HepG2 (cell line): Measurements from ENCODE around the gene SEC63. TPM values are rescaled to one million over a fixed set of nuclear protein-coding genes. Genes with fewer than 3 reads are reported as not detected.

ENCODE experiments used
- ATAC-seq: fragments of 200-7000 bp; cut with Tn5 transposase; 3 replicates; pipeline ENCODE4 v1.9.1; 2020; ENCODE audit warnings: mild to moderate bottlenecking, moderate library complexity
- BruUV-seq: library from RNA; stranded (reverse); fragments of 400-500 nt; replicated peaks from 2 replicates; lab custom pipeline; 2021; lab: Mats Ljungman, UMichigan
- CTCF ChIA-PET: fragments of 300-600 bp; formaldehyde crosslinking; extraction: SDS; loops from one replicate; lab custom pipeline; 2021; ENCODE audit warnings: low total read pairs, inconsistent platforms, low intra/inter-chr PET ratio; lab: Yijun Ruan, JAX
- POLR2A ChIA-PET: fragments of 350-600 bp; sonication (Branson Sonifier 250); formaldehyde crosslinking; loops from one replicate; lab custom pipeline; 2020; ENCODE audit warnings: antibody characterized with exemption, inconsistent platforms; lab: Yijun Ruan, JAX
- DNase-seq: peaks from one replicate; pipeline ENCODE4 v3.0.0-alpha.2; 2015; ENCODE audit warnings: low spot score
- FAIRE-seq: peaks from 3 replicates; lab custom pipeline; 2011; peaks lifted over from hg19 to GRCh38; lab: Jason Lieb, UNC
- H2AFZ ChIP-seq: one replicate; pipeline ENCODE4 v1.6.1; 2011; ENCODE audit warnings: low read length, inconsistent platforms
- H3K27ac ChIP-seq: fragments of 300-600 bp; 3 replicates; pipeline ENCODE4 v1.8.0; 2011; ENCODE audit warnings: mixed run types, mild to moderate bottlenecking, mixed read lengths, low read length, inconsistent platforms; ENCODE audit not compliant: insufficient read depth; ENCODE audit errors: extremely low read length
- H3K27me3 ChIP-seq, 2 experiments: fragments of 200-600 bp in 1 of 2; 2 replicates in 1 of 2; 3 replicates in 1 of 2; pipeline versions ENCODE4 v1.6.0 to v1.8.0; 2011; ENCODE audit warnings: low read length in 2 of 2, mild to moderate bottlenecking in 2 of 2, moderate library complexity in 2 of 2, inconsistent platforms in 1 of 2; ENCODE audit not compliant: insufficient read depth in 2 of 2, control insufficient read depth in 1 of 2
- H3K36me3 ChIP-seq, 2 experiments: fragments of 200-600 bp in 1 of 2; replicated peaks in 1 of 2; 2 replicates in 1 of 2; 3 replicates in 1 of 2; pipeline versions ENCODE4 v1.5.1 to v1.8.0; 2011; ENCODE audit warnings: low read length in 2 of 2, inconsistent platforms in 1 of 2; ENCODE audit not compliant: insufficient read depth in 2 of 2, control insufficient read depth in 1 of 2
- H3K4me1 ChIP-seq: 2 replicates; pipeline ENCODE4 v1.5.1; 2012; ENCODE audit warnings: low read length, inconsistent platforms; ENCODE audit not compliant: insufficient read depth
- H3K4me2 ChIP-seq: 2 replicates; pipeline ENCODE4 v1.6.0; 2011; ENCODE audit warnings: low read depth, low read length, inconsistent platforms
- H3K4me3 ChIP-seq, 3 experiments: fragments of 200-600 bp in 1 of 3; sonication (generic), shearing (Covaris generic) in 1 of 3; replicated peaks in 1 of 3; 2 replicates each; pipeline ENCODE4 v1.5.1; 2011 to 2016; ENCODE audit warnings: low read length in 3 of 3, inconsistent platforms in 2 of 3, low read depth in 2 of 3, mild to moderate bottlenecking in 2 of 3, control low read depth in 1 of 3, mixed read lengths in 1 of 3; ENCODE audit not compliant: insufficient read depth in 1 of 3
- H3K79me2 ChIP-seq: one replicate; pipeline ENCODE4 v1.6.1; 2011; ENCODE audit warnings: low read length, inconsistent platforms; ENCODE audit not compliant: insufficient read depth
- H3K9ac ChIP-seq: 2 replicates; pipeline ENCODE4 v1.6.0; 2011; ENCODE audit warnings: mild to moderate bottlenecking, low read depth, low read length, inconsistent platforms; ENCODE audit not compliant: insufficient read depth
- H3K9me3 ChIP-seq: 2 replicates; pipeline ENCODE4 v1.5.1; 2012; ENCODE audit warnings: mild to moderate bottlenecking, low read length
- H4K20me1 ChIP-seq: 2 replicates; pipeline ENCODE4 v1.6.0; 2011; ENCODE audit warnings: inconsistent platforms, mild to moderate bottlenecking, low read length, moderate library complexity; ENCODE audit not compliant: insufficient read depth
- AGO2 ChIP-seq: fragments of 200-400 bp; formaldehyde crosslinking; optimal IDR thresholded peaks from 2 replicates; pipeline ENCODE3; 2017; ENCODE audit warnings: mild to moderate bottlenecking, low read depth, low read length, moderate library complexity
- FOXM1 ChIP-seq: sonication (generic); formaldehyde crosslinking; IDR thresholded peaks from 2 replicates; pipeline ENCODE4 v1.5.0; 2020; ENCODE audit warnings: missing genetic modification reagents
- MLX ChIP-seq: IDR thresholded peaks from 2 replicates; pipeline ENCODE4 v1.6.1; 2016
- PLSCR1 ChIP-seq: sonication (generic); formaldehyde crosslinking; IDR thresholded peaks from 2 replicates; pipeline ENCODE4 v1.5.0; 2020; ENCODE audit warnings: missing genetic modification reagents, mild to moderate bottlenecking, borderline replicate concordance
- SMAD3 ChIP-seq: sonication (generic); formaldehyde crosslinking; IDR thresholded peaks from 2 replicates; pipeline ENCODE4 v1.4.0; 2020; ENCODE audit warnings: missing genetic modification reagents
- SOX13 ChIP-seq, 3 experiments: fragments of 450-650 bp in 1 of 3; sonication (generic) in 1 of 3; formaldehyde crosslinking in 1 of 3; IDR thresholded peaks in 2 of 3; conservative IDR thresholded peaks in 1 of 3; 2 replicates each; pipeline versions ENCODE4 v1.5.0 to v1.6.1; 2016 to 2020; ENCODE audit warnings: antibody characterized with exemption in 1 of 3, mild to moderate bottlenecking in 1 of 3, missing compliant biosample characterization in 1 of 3, missing genetic modification reagents in 1 of 3, moderate library complexity in 1 of 3
- TFDP2 ChIP-seq: sonication (generic); formaldehyde crosslinking; IDR thresholded peaks from 2 replicates; pipeline ENCODE4 v1.4.0; 2020; ENCODE audit warnings: missing genetic modification reagents
- TGIF2 ChIP-seq: IDR thresholded peaks from 2 replicates; pipeline ENCODE4 v1.6.1; 2016; ENCODE audit warnings: control low read depth, missing compliant biosample characterization
- ZBTB25 ChIP-seq: IDR thresholded peaks from 2 replicates; pipeline ENCODE4 v1.6.1; 2018; ENCODE audit warnings: missing genetic modification reagents
- ZBTB49 ChIP-seq: sonication (generic); formaldehyde crosslinking; IDR thresholded peaks from 2 replicates; pipeline ENCODE4 v1.4.0; 2020; ENCODE audit warnings: missing genetic modification reagents, borderline replicate concordance
- ZFP62 ChIP-seq: sonication (generic); formaldehyde crosslinking; IDR thresholded peaks from 2 replicates; pipeline ENCODE4 v1.4.0; 2020; ENCODE audit warnings: missing genetic modification reagents
- ZNF460 ChIP-seq: sonication (generic); formaldehyde crosslinking; IDR thresholded peaks from 2 replicates; pipeline ENCODE4 v1.5.1; 2020; ENCODE audit warnings: missing genetic modification reagents, mild to moderate bottlenecking, borderline replicate concordance
- ZNF512B ChIP-seq: sonication (generic); formaldehyde crosslinking; IDR thresholded peaks from 2 replicates; pipeline ENCODE4 v1.5.1; 2020; ENCODE audit warnings: missing genetic modification reagents, mild to moderate bottlenecking, borderline replicate concordance
- ZNF556 ChIP-seq: sonication (generic); formaldehyde crosslinking; IDR thresholded peaks from 2 replicates; pipeline ENCODE4 v1.4.0; 2020; ENCODE audit warnings: mild to moderate bottlenecking, missing genetic modification reagents, borderline replicate concordance
- ZNF619 ChIP-seq: sonication (generic); formaldehyde crosslinking; IDR thresholded peaks from 2 replicates; pipeline ENCODE4 v1.4.0; 2020; ENCODE audit warnings: mild to moderate bottlenecking, missing genetic modification reagents
- WGBS: methylation state at CpG from one replicate; pipeline ENCODE4 v1.1.6; 2017; ENCODE audit warnings: low lambda C conversion rate; 5-methylcytosine and 5-hydroxymethylcytosine counted together
- in situ Hi-C: cut with HindIII; loops from 2 replicates; pipeline ENCODE4 v1.10.0; 2017; ENCODE audit warnings: low pct_unique_long_range_greater_than_20kb; ENCODE audit not compliant: extremely low pct_ligation_motif_present
- intact Hi-C: fragments of 100-400 bp; cut with micrococcal nuclease; formaldehyde crosslinking; loops from one replicate; pipeline ENCODE4 v1.10.0; 2022; ENCODE audit not compliant: unreplicated experiment
- polyA plus RNA-seq, 8 experiments: library from polyadenylated mRNA; depleted of rRNA in 3 of 8; stranded (reverse) in 7 of 8; unstranded in 1 of 8; fragments of >200 nt; fragmentation: Illumina TruSeq in 4 of 8; extraction: Trizol in 4 of 8; gene quantifications; 2 replicates each; pipeline versions ENCODE4 v1.2.1 to v1.2.3, GENCODE V29; 2011 to 2016; ENCODE audit warnings: low read depth in 4 of 8, missing spikeins in 1 of 8, mixed read lengths in 1 of 8; ENCODE audit not compliant: insufficient read depth in 1 of 8
- total RNA-seq, 5 experiments: library from RNA; depleted of rRNA; stranded (reverse); fragments of >200 nt; fragmentation: Illumina TruSeq; extraction: Trizol; gene quantifications; 2 replicates each; pipeline ENCODE4 v1.2.3, GENCODE V29; 2016; ENCODE audit warnings: low read depth in 1 of 5

SEC63 gene
- total and polyA plus RNA-seq, 2 of the 13 experiments (the other 11 are each of a cell fraction or from before 2014, with no cell fraction given), result 20.2 to 45.9 TPM

GRCh38 chr6:107971181-107971580, 13.2 kb upstream of the SEC63 start:
- no peak overlapping the region for H3K9ac ChIP-seq
- no TSS peak for BruUV-seq
- no peaks in the 10 kb centered on the region for H3K79me2 ChIP-seq
- no peaks in the 10 kb centered on the region for H4K20me1 ChIP-seq
- intact Hi-C loops (loop anchor here (10.0 kb wide), 2 partner anchors 524 to 554 kb away; no protein-coding TSS in a partner anchor), in situ Hi-C loops (no loop called here)
- ChIA-PET CTCF (no interaction called here), POLR2A (interaction anchor here (0.9 kb wide), 1 partner anchor 14 kb away, joined by 5 read pairs; the partner anchor contains the start of gene SEC63)
- FAIRE-seq, result no peak
- peaks cover 49% of the 10 kb centered on the region for H3K4me1 ChIP-seq
- no peaks in the 10 kb centered on the region for H3K9me3 ChIP-seq
- H3K27me3 ChIP-seq, result no peaks in the 10 kb centered on the region
- WGBS, result 49% methylated on average over 6 of the region's 6 CpGs
- DNase-seq, result no peak
- no peak overlapping the region for H3K4me2 ChIP-seq
- H2AFZ ChIP-seq, result no peak overlapping the region
- ATAC-seq, result no peak
- no peak overlapping the region for H3K4me3 ChIP-seq
- H3K27ac ChIP-seq, result no peak overlapping the region
- H3K36me3 ChIP-seq, result no peaks in the 10 kb centered on the region
- TF ChIP-seq ZNF619 (CRISPR knock-in tag) (no peak), PLSCR1 (CRISPR knock-in tag) (no peak), ZBTB49 (CRISPR knock-in tag) (no peak), TGIF2 (CRISPR knock-in tag) (no peak), ZNF512B (CRISPR knock-in tag) (no peak), SOX13 (IDR thresholded peaks at IDR 0.05) (no peak), SOX13 (CRISPR knock-in tag; conservative IDR thresholded peaks at IDR 0.05 in 1 of 2, IDR thresholded peaks at IDR 0.05 in 1 of 2) (no peak), AGO2 (no peak), SMAD3 (no peak), MLX (CRISPR knock-in tag) (no peak), ZFP62 (CRISPR knock-in tag) (no peak), ZBTB25 (CRISPR knock-in tag) (no peak), FOXM1 (CRISPR knock-in tag) (no peak), ZNF556 (CRISPR knock-in tag) (no peak), ZNF460 (CRISPR knock-in tag) (no peak), TFDP2 (no peak)
